ENCODE measurements around the gene MISP3.

Gene MISP3

GRCh38 chr19:14055396-14055795 lies 17.2 kb upstream of the MISP3 start:
- no peak for TF ChIP-seq CTCF (conservative IDR thresholded peaks at IDR 0.05)
- TF ChIP-seq ZFX (IDR thresholded peaks at IDR 0.05): no peak
- H3K27ac ChIP-seq: no peak overlapping the region

- no peak overlapping the region for H3K27ac ChIP-seq
- TF ChIP-seq ZFX (IDR thresholded peaks at IDR 0.05) (no peak), CTCF (conservative IDR thresholded peaks at IDR 0.05) (no peak)
Measured at GRCh38 chr19:14056069-14056666, 16.4 kb upstream of the MISP3 start.

GRCh38 chr19:14056741-14057356 lies 15.7 kb upstream of the MISP3 start:
- no peak overlapping the region for H3K27ac ChIP-seq
- TF ChIP-seq CTCF (conservative IDR thresholded peaks at IDR 0.05): no peak
- TF ChIP-seq ZFX (IDR thresholded peaks at IDR 0.05): no peak

GRCh38 chr19:14058182-14059092 lies 14.1 kb upstream of the MISP3 start:
- no peak for TF ChIP-seq CTCF (conservative IDR thresholded peaks at IDR 0.05)
- TF ChIP-seq ZFX (IDR thresholded peaks at IDR 0.05): no peak
- no peak overlapping the region for H3K27ac ChIP-seq

GRCh38 chr19:14059093-14059480 lies 13.5 kb upstream of the MISP3 start:
- H3K27ac ChIP-seq: no peak overlapping the region
- TF ChIP-seq CTCF (conservative IDR thresholded peaks at IDR 0.05): peak; percentile 80
- no peak for TF ChIP-seq ZFX (IDR thresholded peaks at IDR 0.05)

GRCh38 chr19:14059652-14060155 lies 12.9 kb upstream of the MISP3 start:
- TF ChIP-seq ZFX (IDR thresholded peaks at IDR 0.05) (no peak), CTCF (conservative IDR thresholded peaks at IDR 0.05) (no peak)
- H3K27ac ChIP-seq: no peak overlapping the region
